Measurements from ENCODE around the gene ALDH3A2.

Gene ALDH3A2

DNA sequence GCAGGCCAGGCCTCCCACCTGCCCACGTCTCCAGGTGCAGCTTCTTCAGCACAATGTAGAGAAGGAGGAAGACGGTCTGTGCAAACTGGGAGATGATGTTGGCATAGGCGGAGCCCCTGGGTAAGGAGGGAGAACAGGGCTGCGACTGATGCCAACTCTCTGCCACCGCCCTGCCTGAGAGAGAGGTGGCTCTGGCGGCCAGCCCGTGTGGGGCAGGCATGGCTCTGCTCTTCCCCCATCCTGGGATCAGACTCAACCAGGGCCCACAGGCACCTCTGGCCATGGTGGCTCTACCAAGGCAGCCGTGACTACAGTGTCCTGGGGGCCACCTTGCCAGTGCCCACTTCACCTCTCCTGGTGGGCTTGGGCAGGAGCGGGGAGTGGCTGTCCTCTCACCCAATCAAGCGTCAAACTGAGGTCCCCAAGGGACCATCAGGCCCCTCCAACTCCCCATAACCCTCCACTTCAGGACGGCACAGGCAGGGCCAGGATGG lies 59.2 kb downstream of the ALDH3A2 start:
- H3K27ac ChIP-seq (ENCODE audit: low read depth, low read length, severe bottlenecking) = no peak overlapping the region
- 84 to 89% methylated on average over 9 of the region's 11 CpGs for WGBS, 2 experiments (ENCODE audit: insufficient coverage in 2 of 2)
- no peak overlapping the region for H3K4me3 ChIP-seq (ENCODE audit: extremely low read depth, insufficient read depth, low read length, poor library complexity, severe bottlenecking)
- H3K36me3 ChIP-seq (ENCODE audit: control insufficient read depth, insufficient read depth, low read length) = no peaks in the 10 kb centered on the region
- no peaks in the 10 kb centered on the region for H3K9me3 ChIP-seq (ENCODE audit: control insufficient read depth, low read length)
- peaks cover 20% of the 10 kb centered on the region for H3K4me1 ChIP-seq (ENCODE audit: control insufficient read depth, insufficient read depth, low read length, poor library complexity, severe bottlenecking)

DNA sequence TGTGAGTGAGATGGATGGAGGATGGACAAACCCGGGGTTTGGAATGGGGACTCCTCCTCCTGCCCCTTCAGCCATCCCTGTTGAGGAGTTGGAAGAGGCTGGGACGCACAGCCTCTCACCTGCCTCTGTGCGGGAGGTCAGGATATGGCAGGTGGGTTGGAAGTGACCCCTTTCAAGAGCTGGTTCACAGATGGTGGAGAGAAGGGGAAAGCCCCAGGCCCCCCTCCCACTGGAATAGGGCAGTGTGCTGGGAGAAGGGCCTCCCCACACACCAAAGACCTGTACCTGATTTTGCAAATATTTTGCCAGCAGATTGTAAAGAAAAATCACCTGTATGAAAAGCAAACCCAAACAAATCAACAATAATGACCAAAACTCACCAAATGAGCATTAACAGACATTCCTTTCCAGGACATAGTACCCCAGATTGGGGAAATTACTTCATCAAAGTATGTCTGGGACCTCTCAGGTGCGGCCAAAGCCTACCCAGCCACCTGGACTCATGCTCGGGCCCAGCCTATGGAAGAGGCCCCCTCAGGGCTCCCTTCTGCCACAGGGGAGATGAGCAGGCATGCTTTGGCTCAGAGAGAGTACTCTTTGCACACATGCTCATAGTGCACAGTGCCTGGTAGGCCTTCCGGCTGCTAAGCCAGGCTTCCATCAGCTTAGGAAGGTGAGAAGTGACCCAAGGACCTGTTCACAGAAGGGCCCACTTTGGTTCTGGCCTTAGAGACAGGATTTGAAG lies 60.1 kb downstream of the ALDH3A2 start:
- H3K36me3 ChIP-seq (ENCODE audit: control insufficient read depth, insufficient read depth, low read length) = no peaks in the 10 kb centered on the region
- H3K4me1 ChIP-seq (ENCODE audit: control insufficient read depth, insufficient read depth, low read length, poor library complexity, severe bottlenecking) = peaks cover 12% of the 10 kb centered on the region
- 89 to 96% methylated on average over 3 to 4 of the region's 6 CpGs for WGBS, 2 experiments (ENCODE audit: insufficient coverage in 2 of 2)
- no peaks in the 10 kb centered on the region for H3K9me3 ChIP-seq (ENCODE audit: control insufficient read depth, low read length)
- no peak overlapping the region for H3K27ac ChIP-seq (ENCODE audit: low read depth, low read length, severe bottlenecking)
- H3K4me3 ChIP-seq (ENCODE audit: extremely low read depth, insufficient read depth, low read length, poor library complexity, severe bottlenecking) = no peak overlapping the region

- WGBS, 2 experiments (ENCODE audit: insufficient coverage in 2 of 2) = 93 to 100% methylated on average over 1 to 3 of the region's 3 CpGs
- H3K4me3 ChIP-seq (ENCODE audit: extremely low read depth, insufficient read depth, low read length, poor library complexity, severe bottlenecking) = no peak overlapping the region
- peaks cover 2% of the 10 kb centered on the region for H3K4me1 ChIP-seq (ENCODE audit: control insufficient read depth, insufficient read depth, low read length, poor library complexity, severe bottlenecking)
Observed at GRCh38 chr17:19709841-19710240, 61.3 kb downstream of the ALDH3A2 start.

DNA sequence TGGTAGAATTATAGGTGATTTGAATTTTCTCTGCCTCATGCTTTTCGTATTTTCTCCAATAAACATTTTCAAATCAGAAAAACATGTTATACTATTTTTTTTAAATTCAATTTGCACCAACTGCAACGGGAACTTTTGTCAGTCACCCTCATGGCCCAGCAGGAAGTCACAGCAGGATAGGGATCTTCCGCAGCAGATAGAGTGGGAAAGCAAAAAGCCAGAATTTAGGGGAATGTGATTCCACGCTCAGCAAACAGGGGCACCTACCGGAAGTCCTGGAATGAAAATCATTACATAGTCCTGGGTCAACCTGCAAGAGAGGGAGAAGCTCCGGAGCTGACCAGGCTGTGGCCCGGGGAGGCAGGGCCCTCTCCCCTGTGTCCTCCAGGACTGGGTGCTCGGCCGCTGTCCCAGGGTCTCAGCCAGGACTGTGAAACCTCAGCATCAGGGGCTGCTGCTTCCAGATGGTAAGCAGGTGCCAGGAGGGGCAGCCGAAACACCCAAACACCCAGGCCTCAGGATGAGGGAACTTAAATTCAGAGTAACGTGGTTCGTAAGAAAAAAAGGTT lies 64.0 kb downstream of the ALDH3A2 start:
- H3K36me3 ChIP-seq (ENCODE audit: control insufficient read depth, insufficient read depth, low read length) = no peaks in the 10 kb centered on the region
- H3K4me3 ChIP-seq (ENCODE audit: extremely low read depth, insufficient read depth, low read length, poor library complexity, severe bottlenecking) = no peak overlapping the region
- no peaks in the 10 kb centered on the region for H3K4me1 ChIP-seq (ENCODE audit: control insufficient read depth, insufficient read depth, low read length, poor library complexity, severe bottlenecking)
- WGBS, 2 experiments (ENCODE audit: insufficient coverage in 2 of 2) = 71 to 84% methylated on average over 7 to 9 of the region's 12 CpGs
- H3K9me3 ChIP-seq (ENCODE audit: control insufficient read depth, low read length) = no peaks in the 10 kb centered on the region
- no peak overlapping the region for H3K27ac ChIP-seq (ENCODE audit: low read depth, low read length, severe bottlenecking)

More at GRCh38 chr17:19709841-19710240, 61.3 kb downstream of the ALDH3A2 start:
- no peak overlapping the region for H3K27ac ChIP-seq (ENCODE audit: low read depth, low read length, severe bottlenecking)
- H3K36me3 ChIP-seq (ENCODE audit: control insufficient read depth, insufficient read depth, low read length) = no peaks in the 10 kb centered on the region
- H3K9me3 ChIP-seq (ENCODE audit: control insufficient read depth, low read length) = no peaks in the 10 kb centered on the region

DNA sequence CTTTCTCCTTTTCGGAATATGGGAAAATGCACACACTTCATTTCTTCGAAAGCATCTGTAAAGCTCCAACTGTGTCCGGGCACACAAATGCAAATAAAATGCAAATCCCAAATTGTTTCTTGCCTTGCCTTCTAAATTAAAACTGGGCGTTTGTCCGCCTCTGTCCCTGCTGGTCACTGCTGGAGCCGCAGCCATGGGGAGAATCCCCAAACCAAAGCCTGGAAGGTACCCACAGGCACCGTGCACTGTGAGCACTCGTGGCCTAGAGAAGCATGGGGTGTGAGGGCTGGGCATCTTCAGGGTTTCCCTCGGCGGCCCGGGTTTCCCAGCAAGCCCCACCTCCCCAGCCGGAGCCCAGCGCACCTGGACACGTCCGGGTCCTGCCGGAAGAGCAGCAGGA lies 64.9 kb downstream of the ALDH3A2 start:
- no peaks in the 10 kb centered on the region for H3K9me3 ChIP-seq (ENCODE audit: control insufficient read depth, low read length)
- WGBS, 2 experiments (ENCODE audit: insufficient coverage in 2 of 2) = 86 to 90% methylated on average over 12 to 16 of the region's 16 CpGs
- no peaks in the 10 kb centered on the region for H3K36me3 ChIP-seq (ENCODE audit: control insufficient read depth, insufficient read depth, low read length)
- H3K4me3 ChIP-seq (ENCODE audit: extremely low read depth, insufficient read depth, low read length, poor library complexity, severe bottlenecking) = no peak overlapping the region
- H3K27ac ChIP-seq (ENCODE audit: low read depth, low read length, severe bottlenecking) = no peak overlapping the region
- H3K4me1 ChIP-seq (ENCODE audit: control insufficient read depth, insufficient read depth, low read length, poor library complexity, severe bottlenecking) = no peaks in the 10 kb centered on the region

DNA sequence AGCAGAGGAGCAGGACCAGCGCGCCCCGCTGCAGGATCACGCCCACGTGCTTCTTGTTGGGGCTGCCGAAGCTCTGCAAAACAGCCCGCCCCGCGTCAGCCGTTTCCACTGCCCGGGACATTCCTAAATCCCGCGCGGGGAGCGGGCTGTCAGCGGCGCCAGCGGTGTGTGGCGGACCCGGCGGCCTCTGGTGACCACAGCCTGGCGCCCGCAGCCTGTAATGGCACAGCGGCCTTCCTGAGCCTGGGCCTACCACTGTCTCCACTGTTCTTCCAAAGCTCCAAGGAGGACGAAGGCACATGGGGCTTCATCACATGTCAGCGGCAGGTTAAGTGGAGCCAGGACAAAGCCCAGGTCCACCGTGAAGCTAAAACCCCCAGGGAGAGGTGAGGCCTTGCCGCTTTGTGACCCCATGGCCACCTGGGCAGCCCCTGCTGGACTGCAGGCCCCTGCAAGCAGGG lies 65.4 kb downstream of the ALDH3A2 start:
- Histone ChIP-seq H3K36me3 (ENCODE audit: control insufficient read depth, insufficient read depth, low read length) (no peaks in the 10 kb centered on the region), H3K4me1 (ENCODE audit: control insufficient read depth, insufficient read depth, low read length, poor library complexity, severe bottlenecking) (no peaks in the 10 kb centered on the region), H3K27ac (ENCODE audit: low read depth, low read length, severe bottlenecking) (no peak overlapping the region), H3K4me3 (ENCODE audit: extremely low read depth, insufficient read depth, low read length, poor library complexity, severe bottlenecking) (no peak overlapping the region), H3K9me3 (ENCODE audit: control insufficient read depth, low read length) (no peaks in the 10 kb centered on the region)
- 92 to 95% methylated on average over 21 to 28 of the region's 28 CpGs for whole genome bisulfite sequencing, 2 experiments (ENCODE audit: insufficient coverage in 2 of 2)

DNA sequence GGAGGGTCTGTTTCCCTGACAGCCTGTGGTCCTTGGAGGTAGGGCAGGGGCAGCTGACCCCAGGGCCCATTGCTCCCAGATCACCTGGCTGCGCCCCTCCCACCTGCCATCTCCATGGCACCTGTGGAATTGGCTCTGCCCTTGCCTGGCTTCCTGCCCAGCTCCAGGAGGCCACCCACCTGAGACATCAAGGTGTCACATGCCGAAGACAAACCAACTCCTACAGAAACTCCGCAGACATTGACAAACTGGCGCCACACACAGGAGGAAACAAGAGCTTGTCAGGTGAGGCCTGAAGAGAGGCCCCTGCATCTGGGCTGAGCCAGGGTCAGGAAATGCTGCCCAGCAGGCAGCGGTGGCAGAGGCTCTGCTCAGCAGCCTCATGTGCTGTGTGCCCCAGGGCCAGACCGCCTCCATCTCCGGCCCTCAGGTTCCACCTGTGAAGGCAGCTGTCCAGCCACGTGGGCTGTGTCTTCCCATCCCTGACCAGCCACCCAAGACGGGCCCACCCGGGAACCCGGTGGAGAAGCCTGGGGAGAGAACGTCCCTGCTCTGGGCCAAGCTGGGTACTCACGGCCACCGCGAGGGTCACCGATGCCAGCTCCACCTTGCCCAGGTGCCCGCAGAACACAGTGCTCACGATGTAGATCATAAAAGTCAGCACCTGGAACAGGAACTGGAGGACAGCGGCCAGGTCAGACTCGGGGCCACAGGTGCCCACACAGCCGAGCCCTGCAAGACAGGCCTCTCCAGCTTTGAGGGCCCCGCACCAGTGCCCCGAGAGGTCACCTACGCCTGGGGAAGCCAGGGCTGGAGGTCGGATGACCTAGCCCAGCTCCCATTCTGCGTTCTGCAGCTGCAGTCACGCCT lies 66.2 kb downstream of the ALDH3A2 start:
- no peak overlapping the region for H3K27ac ChIP-seq (ENCODE audit: low read depth, low read length, severe bottlenecking)
- no peaks in the 10 kb centered on the region for H3K36me3 ChIP-seq (ENCODE audit: control insufficient read depth, insufficient read depth, low read length)
- H3K9me3 ChIP-seq (ENCODE audit: control insufficient read depth, low read length) = no peaks in the 10 kb centered on the region
- 96% methylated on average over 23 to 26 of the region's 27 CpGs for WGBS, 2 experiments (ENCODE audit: insufficient coverage in 2 of 2)
- H3K4me1 ChIP-seq (ENCODE audit: control insufficient read depth, insufficient read depth, low read length, poor library complexity, severe bottlenecking) = no peaks in the 10 kb centered on the region
- no peak overlapping the region for H3K4me3 ChIP-seq (ENCODE audit: extremely low read depth, insufficient read depth, low read length, poor library complexity, severe bottlenecking)

DNA sequence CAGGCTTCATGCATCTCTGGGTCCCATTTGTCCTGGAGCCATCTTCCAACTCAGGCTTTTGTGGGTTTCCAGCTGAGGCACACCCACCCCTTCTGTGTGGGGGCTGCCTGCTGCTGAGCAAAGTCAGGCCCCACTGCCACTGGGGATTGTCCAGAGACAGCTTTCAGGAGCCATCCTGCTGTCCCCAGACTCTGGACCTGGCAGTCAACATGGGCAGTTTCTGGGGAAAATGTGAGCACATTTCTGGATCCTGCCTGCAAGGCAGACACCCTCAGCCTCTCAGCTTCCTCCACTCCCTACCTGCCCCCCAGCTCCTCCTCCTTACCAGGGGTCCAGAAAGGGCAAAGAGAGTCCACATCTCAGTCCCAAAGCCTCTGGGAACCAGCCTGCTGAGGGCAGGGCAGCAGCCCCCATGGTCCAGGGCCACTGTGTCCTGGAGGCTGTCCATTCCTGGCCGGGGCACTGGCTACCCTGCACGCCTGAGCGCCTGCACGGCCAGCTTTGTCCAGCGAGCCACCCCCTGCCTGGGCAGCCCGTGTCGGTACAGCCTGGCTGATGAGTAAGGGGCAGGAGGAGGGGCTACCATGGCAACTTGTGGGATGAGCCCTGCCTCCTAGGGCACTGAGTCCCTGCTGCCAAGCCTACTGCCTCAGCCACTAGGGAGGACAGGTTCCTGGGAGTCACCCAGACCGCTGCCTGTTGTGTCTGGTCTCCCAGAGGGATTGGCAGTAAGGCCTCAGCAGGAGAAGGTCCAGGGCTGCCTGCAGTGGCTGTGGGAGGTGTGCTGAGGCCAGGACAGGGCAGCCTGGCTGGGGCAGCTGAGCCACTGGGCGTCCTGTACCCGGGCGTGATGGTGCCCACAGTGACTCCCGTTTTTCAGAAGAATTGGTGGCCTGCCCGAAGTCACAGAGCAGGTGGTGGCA lies 67.8 kb downstream of the ALDH3A2 start, which contains the start of gene SLC47A2:
Gene SLC47A2, minus strand, starts transcription at position 477 of the 923 bp plus-strand sequence. Its CDS starts 29 bp downstream, at position 448.
- no peaks in the 10 kb centered on the region for H3K4me1 ChIP-seq (ENCODE audit: control insufficient read depth, insufficient read depth, low read length, poor library complexity, severe bottlenecking)
- no peaks in the 10 kb centered on the region for H3K9me3 ChIP-seq (ENCODE audit: control insufficient read depth, low read length)
- H3K4me3 ChIP-seq (ENCODE audit: extremely low read depth, insufficient read depth, low read length, poor library complexity, severe bottlenecking) = no peak within 1 kb of the TSS
- H3K36me3 ChIP-seq (ENCODE audit: control insufficient read depth, insufficient read depth, low read length) = no peaks in the 10 kb centered on the region
- no peak within 1 kb of the TSS for H3K27ac ChIP-seq (ENCODE audit: low read depth, low read length, severe bottlenecking)
- 64 to 73% methylated on average over 12 to 13 of the region's 13 CpGs for WGBS, 2 experiments (ENCODE audit: insufficient coverage in 2 of 2)

DNA sequence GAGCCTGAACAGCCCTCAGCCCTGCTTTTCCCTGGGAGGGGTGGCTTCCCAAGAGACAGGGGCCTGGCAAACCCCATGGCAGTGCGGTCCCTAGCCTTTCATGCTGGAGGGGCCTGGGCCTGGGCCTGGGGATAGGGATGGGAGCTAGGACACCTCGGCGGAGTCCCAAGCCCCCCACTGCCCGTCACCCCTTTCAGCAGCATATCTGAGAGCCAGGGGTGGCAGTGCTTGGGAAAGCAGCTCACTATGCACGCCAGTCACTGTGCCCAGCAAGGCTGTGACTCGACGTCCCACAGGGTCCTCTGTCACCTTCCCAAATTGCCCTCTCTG lies 68.4 kb downstream of the ALDH3A2 start:
- H3K9me3 ChIP-seq (ENCODE audit: control insufficient read depth, low read length) = no peaks in the 10 kb centered on the region
- H3K4me3 ChIP-seq (ENCODE audit: extremely low read depth, insufficient read depth, low read length, poor library complexity, severe bottlenecking) = no peak overlapping the region
- no peaks in the 10 kb centered on the region for H3K36me3 ChIP-seq (ENCODE audit: control insufficient read depth, insufficient read depth, low read length)
- no peaks in the 10 kb centered on the region for H3K4me1 ChIP-seq (ENCODE audit: control insufficient read depth, insufficient read depth, low read length, poor library complexity, severe bottlenecking)
- 97% methylated on average over 5 to 6 of the region's 7 CpGs for WGBS, 2 experiments (ENCODE audit: insufficient coverage in 2 of 2)
- H3K27ac ChIP-seq (ENCODE audit: low read depth, low read length, severe bottlenecking) = no peak overlapping the region

- Histone ChIP-seq H3K36me3 (ENCODE audit: control insufficient read depth, insufficient read depth, low read length) (no peaks in the 10 kb centered on the region), H3K9me3 (ENCODE audit: control insufficient read depth, low read length) (no peaks in the 10 kb centered on the region), H3K4me1 (ENCODE audit: control insufficient read depth, insufficient read depth, low read length, poor library complexity, severe bottlenecking) (no peaks in the 10 kb centered on the region), H3K4me3 (ENCODE audit: extremely low read depth, insufficient read depth, low read length, poor library complexity, severe bottlenecking) (no peak overlapping the region), H3K27ac (ENCODE audit: low read depth, low read length, severe bottlenecking) (no peak overlapping the region)
- 85 to 94% methylated on average over 4 of the region's 10 CpGs for WGBS, 2 experiments (ENCODE audit: insufficient coverage in 2 of 2)
Observed at GRCh38 chr17:19717411-19717908, 68.9 kb downstream of the ALDH3A2 start.

Data from mesodermal cell (in vitro differentiated cells).